Neutrophil (primary cell): ENCODE data around the gene EIF5.

Experiments used
- H3K27ac ChIP-seq: fragments of 200-600 bp; sonication (generic); 2 replicates; pipeline ENCODE4 v1.5.1; 2016; ENCODE audit warnings: mild to moderate bottlenecking, moderate library complexity
- H3K27me3 ChIP-seq: fragments of 200-600 bp; sonication (generic); 2 replicates; pipeline ENCODE4 v1.6.0; 2016; ENCODE audit warnings: mild to moderate bottlenecking
- H3K36me3 ChIP-seq: fragments of 200-600 bp; sonication (generic); 2 replicates; pipeline ENCODE4 v1.5.1; 2017
- H3K4me1 ChIP-seq, 2 experiments: fragments of 200-600 bp in 1 of 2; sonication (generic) in 1 of 2; 1 replicate in 1 of 2; 2 replicates in 1 of 2; pipeline versions ENCODE4 v1.5.1 to v1.6.1; 2013 to 2016; ENCODE audit warnings: low read depth in 1 of 2, low read length in 1 of 2, mild to moderate bottlenecking in 1 of 2, moderate library complexity in 1 of 2; ENCODE audit not compliant: control insufficient read depth in 1 of 2, insufficient read depth in 1 of 2
- H3K4me3 ChIP-seq, 2 experiments: fragments of 200-600 bp in 1 of 2; sonication (generic) in 1 of 2; 1 replicate in 1 of 2; 2 replicates in 1 of 2; pipeline ENCODE4 v1.5.1; 2013 to 2016; ENCODE audit warnings: low read depth in 1 of 2, low read length in 1 of 2, mild to moderate bottlenecking in 1 of 2, moderate library complexity in 1 of 2
- H3K9me3 ChIP-seq: fragments of 200-600 bp; sonication (generic); 2 replicates; pipeline ENCODE4 v1.5.1; 2016
- TF ChIP-seq, protein P1 (sequence below): fragments of 200-600 bp; sonication (generic); IDR thresholded peaks from 2 replicates; pipeline ENCODE4 v1.5.1; 2016; ENCODE audit warnings: antibody characterized with exemption

Gene EIF5

DNA sequence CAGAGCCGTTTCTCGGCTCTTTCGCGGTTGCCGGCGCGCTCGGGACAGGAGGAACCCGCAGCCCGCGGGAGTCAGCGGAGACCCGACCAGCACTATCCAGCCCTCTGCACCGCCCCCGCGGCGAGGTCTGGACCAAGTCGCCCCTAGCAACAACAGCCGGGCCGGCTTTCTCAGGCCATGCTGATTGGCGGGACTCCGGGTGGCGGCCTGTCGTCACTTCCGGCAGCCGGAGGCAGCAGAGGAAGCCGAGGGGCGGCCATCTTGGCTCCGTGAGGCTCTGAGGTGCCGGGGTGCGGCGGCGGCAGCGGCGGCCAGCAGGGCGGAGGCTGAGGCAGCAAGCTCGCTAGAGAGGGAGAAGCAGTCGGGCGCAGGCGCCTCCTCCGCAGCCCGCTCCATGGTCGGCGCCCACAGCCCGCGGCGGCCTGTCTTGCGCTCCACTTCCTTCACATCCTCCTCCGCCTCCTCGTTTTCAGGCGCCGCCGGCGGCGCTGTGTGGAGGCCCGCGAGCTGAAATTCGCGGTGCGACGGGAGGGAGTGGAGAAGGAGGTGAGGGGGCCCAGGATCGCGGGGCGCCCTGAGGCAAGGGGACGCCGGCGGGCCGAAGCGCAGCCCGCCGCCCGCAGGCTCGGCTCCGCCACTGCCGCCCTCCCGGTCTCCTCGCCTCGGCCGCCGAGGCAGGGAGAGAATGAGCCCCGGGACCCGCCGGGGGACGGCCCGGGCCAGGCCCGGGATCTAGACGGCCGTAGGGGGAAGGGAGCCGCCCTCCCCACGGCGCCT, 51.3 kb downstream of the EIF5 start, which contains the start of gene MARK3:
Gene MARK3, plus strand, starts transcription at position 264 of the 777 bp plus-strand sequence. CDS start 615 bp downstream, outside the sequence.
- Histone ChIP-seq H3K4me1 (peaks cover 67 to 68% of the 10 kb centered on the region in 2 experiments), H3K27me3 (no peaks in the 10 kb centered on the region), H3K36me3 (no peaks in the 10 kb centered on the region), H3K27ac (peak within 1 kb of the TSS; percentile 93), H3K4me3 (peak within 1 kb of the TSS; percentile 84 to 94), H3K9me3 (no peaks in the 10 kb centered on the region)
- TF ChIP-seq, protein P1, sequence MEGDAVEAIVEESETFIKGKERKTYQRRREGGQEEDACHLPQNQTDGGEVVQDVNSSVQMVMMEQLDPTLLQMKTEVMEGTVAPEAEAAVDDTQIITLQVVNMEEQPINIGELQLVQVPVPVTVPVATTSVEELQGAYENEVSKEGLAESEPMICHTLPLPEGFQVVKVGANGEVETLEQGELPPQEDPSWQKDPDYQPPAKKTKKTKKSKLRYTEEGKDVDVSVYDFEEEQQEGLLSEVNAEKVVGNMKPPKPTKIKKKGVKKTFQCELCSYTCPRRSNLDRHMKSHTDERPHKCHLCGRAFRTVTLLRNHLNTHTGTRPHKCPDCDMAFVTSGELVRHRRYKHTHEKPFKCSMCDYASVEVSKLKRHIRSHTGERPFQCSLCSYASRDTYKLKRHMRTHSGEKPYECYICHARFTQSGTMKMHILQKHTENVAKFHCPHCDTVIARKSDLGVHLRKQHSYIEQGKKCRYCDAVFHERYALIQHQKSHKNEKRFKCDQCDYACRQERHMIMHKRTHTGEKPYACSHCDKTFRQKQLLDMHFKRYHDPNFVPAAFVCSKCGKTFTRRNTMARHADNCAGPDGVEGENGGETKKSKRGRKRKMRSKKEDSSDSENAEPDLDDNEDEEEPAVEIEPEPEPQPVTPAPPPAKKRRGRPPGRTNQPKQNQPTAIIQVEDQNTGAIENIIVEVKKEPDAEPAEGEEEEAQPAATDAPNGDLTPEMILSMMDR, result peak; percentile 71

DNA sequence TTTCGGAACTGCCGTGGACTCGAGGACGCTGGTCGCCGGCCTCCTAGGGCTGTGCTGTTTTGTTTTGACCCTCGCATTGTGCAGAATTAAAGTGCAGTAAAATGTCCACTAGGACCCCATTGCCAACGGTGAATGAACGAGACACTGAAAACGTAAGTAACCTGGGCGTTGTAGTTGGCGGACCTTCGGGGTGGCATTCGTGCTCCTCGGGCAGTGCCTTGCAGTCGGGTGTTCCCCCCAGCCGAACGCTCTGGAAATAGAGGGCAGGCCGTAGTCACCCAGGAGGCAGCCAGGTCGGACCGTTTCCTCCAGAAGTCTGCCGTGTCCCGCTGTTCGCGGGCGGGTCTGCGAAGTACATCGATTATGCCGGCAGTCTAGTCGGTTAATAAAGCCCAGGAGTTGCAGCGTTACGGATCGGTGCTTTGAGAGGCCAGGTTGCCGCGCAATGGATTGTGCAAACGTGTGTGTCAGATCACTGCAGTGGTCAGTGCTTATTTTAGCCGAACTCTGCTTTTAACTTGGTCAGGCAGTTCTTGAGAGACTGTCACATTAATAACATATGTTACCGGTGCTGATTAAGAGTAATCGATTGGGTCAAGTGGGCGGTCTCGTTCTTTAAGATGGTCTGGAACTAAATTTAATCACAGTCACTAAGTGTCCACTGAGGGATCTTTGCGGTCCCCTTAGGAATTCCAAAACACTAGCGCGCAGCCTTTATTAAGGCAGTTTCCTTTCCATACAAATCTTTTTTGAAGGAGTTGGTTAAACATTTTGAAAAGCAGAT, 52.1 kb downstream of the EIF5 start:
- Histone ChIP-seq H3K9me3 (no peaks in the 10 kb centered on the region), H3K36me3 (no peaks in the 10 kb centered on the region), H3K27ac (peak overlapping the region; percentile 93), H3K27me3 (no peaks in the 10 kb centered on the region), H3K4me1 (peaks cover 67% of the 10 kb centered on the region in 2 experiments), H3K4me3 (peak overlapping the region; percentile 84 to 94)
- TF ChIP-seq, protein P1, result no peak

DNA sequence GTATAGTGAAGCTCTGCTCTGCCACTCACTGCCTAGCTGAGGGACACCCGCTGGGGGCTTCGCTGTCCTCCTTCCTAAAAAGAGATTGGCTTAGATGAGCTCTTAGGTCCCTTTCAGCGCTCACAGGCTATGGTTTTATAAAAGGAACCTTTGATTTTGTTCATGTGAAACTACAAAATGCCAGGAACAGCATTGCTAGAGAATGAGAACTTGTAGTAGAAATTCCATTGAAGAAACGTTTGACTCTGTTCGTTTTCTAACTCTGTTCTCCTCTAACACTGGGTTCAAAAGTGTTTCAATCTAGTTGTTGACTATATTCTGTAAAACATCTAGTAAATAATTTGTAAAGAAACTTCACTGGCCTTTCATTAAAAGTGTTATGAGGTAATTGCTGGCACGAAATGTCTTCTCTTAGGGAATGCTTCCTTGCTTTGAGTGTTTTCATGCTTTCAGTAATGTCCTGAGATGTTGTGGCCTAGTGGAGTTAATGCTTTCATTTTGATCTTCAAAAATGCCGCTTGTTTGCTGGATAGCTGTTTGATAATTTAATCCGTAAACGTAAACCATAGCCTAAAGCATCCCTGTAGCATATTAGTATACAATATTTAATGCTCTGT, 52.8 kb downstream of the EIF5 start:
- Histone ChIP-seq H3K9me3 (no peaks in the 10 kb centered on the region), H3K4me1 (peaks cover 65% of the 10 kb centered on the region in 2 experiments), H3K4me3 (peak overlapping the region; percentile 84 to 94), H3K27me3 (no peaks in the 10 kb centered on the region), H3K36me3 (no peaks in the 10 kb centered on the region), H3K27ac (peak overlapping the region; percentile 93)
- TF ChIP-seq, protein P1, result no peak

DNA sequence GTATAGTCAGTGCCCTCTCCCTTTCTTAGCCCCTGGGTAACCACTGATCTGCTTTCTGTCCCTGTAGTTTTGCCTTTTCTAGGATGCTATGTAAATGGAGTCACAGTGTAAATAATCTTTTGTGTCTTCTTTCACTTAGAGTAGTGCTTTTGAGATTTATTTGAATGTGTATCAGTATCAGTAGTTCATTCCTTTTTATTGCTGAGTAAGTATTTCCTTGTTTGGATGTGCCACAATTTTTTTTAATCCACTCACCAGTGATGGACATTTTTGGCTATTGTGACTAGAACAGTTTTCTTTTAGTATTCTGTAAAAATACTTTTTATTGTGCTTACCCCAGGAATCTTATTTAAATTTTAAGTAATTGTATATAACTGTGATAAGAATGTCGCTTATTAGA, 54.6 kb downstream of the EIF5 start:
- peak overlapping the region in 1 of 2 experiments; percentile 84 for H3K4me3 ChIP-seq
- peaks cover 67% of the 10 kb centered on the region in 2 experiments for H3K4me1 ChIP-seq
- H3K27ac ChIP-seq, result no peak overlapping the region
- H3K27me3 ChIP-seq, result no peaks in the 10 kb centered on the region
- H3K9me3 ChIP-seq, result no peaks in the 10 kb centered on the region
- H3K36me3 ChIP-seq, result no peaks in the 10 kb centered on the region
- TF ChIP-seq, protein P1, result no peak

DNA sequence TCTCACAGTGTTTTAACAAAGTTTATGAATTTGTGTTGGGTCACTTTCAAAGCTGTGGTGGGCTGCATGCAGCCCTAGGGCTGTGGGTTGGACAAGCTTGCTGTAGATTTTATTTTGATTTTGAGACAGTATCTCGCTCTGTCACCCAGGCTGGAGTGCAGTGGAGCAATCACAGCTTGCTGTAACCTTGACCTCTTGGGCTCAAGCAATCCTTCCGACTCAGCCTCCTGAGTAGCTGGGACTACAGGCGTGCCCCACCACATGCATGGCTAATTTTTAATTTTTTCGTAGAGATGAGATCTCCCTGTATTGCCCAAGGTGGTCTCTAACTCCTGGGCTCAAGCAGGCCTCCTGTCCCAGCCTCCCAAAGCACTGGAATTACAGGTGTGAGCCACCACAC, 56.6 kb downstream of the EIF5 start:
- TF ChIP-seq, protein P1, result no peak
- no peaks in the 10 kb centered on the region for H3K27me3 ChIP-seq
- no peaks in the 10 kb centered on the region for H3K36me3 ChIP-seq
- H3K9me3 ChIP-seq, result no peaks in the 10 kb centered on the region
- H3K4me1 ChIP-seq, result peaks cover 76% of the 10 kb centered on the region in 2 experiments
- no peak overlapping the region for H3K4me3 ChIP-seq
- peak overlapping the region; percentile 60 for H3K27ac ChIP-seq
